BE2C (cell line): ENCODE results near the gene RBP4.

ENCODE experiments used
- DNase-seq: peaks from one replicate; pipeline ENCODE4 v3.0.0-alpha.2; 2020
- H3K27me3 ChIP-seq: fragments of 250-450 bp; sonication (Bioruptor Pico); 2 replicates; pipeline ENCODE4 v1.5.1; 2020; ENCODE audit warnings: mild to moderate bottlenecking
- H3K36me3 ChIP-seq: fragments of 250-450 bp; sonication (Bioruptor Pico); 2 replicates; pipeline ENCODE4 v1.5.1; 2020; ENCODE audit warnings: mild to moderate bottlenecking
- H3K4me1 ChIP-seq: fragments of 250-450 bp; sonication (Bioruptor Pico); 2 replicates; pipeline ENCODE4 v1.5.1; 2020
- H3K4me3 ChIP-seq: 2 replicates; pipeline ENCODE4 v1.5.1; 2011; ENCODE audit warnings: low read depth, low read length
- H3K9me3 ChIP-seq: fragments of 250-450 bp; sonication (Bioruptor Pico); 2 replicates; pipeline ENCODE4 v1.5.1; 2020
- TF ChIP-seq, protein P1 (sequence below): IDR thresholded peaks from 2 replicates; pipeline ENCODE4 v1.5.1; 2012; ENCODE audit warnings: mild to moderate bottlenecking, low read depth, low read length

The RBP4 gene

DNA sequence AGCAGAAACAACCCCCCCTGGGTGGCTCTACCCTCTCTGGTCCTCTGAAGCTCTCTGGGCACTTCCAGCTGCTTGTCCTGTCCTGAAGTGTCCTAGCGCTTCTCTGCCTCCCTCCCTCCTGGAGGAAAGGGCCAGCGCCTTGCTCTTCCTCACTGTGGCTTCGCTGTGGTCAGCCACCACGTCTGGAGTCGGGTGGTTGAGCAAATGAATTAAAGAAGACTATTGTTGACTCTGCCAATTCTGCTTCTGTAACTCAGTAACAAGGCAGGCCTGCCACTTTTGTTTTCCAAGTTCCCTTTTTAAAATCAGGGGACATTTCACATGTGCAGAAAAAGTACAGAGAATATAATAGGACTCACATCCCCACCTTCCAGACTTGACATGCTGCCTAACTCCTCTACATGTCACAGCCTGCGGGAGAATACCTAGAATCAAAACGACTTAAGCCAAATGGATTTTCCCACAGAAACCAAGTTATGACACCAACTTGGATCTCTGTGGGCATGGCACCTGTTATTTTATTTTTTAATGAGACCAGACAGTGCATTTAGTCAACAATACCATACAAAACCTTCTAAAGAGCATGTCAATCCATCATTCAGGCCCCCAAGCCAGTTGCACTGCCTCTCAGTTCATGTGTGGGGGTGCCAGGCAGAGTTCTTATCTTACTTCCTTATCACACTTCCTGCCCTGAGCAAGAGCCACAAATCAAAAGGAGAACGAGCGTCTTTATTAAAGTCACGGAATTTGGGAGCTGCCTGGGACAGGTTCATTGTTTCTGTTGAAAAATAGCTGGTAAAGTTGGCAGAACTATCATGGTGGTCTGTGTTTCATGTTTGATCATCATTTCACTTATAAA, 27.8 kb downstream of the RBP4 start:
- Histone ChIP-seq H3K9me3 (no peaks in the 10 kb centered on the region), H3K36me3 (no peaks in the 10 kb centered on the region), H3K4me3 (no peak overlapping the region), H3K27me3 (peaks cover 12% of the 10 kb centered on the region; the same call in 1 of the 2 replicates), H3K4me1 (no peaks in the 10 kb centered on the region)
- TF ChIP-seq, protein P1, sequence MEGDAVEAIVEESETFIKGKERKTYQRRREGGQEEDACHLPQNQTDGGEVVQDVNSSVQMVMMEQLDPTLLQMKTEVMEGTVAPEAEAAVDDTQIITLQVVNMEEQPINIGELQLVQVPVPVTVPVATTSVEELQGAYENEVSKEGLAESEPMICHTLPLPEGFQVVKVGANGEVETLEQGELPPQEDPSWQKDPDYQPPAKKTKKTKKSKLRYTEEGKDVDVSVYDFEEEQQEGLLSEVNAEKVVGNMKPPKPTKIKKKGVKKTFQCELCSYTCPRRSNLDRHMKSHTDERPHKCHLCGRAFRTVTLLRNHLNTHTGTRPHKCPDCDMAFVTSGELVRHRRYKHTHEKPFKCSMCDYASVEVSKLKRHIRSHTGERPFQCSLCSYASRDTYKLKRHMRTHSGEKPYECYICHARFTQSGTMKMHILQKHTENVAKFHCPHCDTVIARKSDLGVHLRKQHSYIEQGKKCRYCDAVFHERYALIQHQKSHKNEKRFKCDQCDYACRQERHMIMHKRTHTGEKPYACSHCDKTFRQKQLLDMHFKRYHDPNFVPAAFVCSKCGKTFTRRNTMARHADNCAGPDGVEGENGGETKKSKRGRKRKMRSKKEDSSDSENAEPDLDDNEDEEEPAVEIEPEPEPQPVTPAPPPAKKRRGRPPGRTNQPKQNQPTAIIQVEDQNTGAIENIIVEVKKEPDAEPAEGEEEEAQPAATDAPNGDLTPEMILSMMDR, result no peak
- DNase-seq, result no peak

GRCh38 chr10:93572606-93573005, 28.4 kb downstream of the RBP4 start:
- H3K27me3 ChIP-seq, result peaks cover 19% of the 10 kb centered on the region
- no peak overlapping the region for H3K4me3 ChIP-seq

DNA sequence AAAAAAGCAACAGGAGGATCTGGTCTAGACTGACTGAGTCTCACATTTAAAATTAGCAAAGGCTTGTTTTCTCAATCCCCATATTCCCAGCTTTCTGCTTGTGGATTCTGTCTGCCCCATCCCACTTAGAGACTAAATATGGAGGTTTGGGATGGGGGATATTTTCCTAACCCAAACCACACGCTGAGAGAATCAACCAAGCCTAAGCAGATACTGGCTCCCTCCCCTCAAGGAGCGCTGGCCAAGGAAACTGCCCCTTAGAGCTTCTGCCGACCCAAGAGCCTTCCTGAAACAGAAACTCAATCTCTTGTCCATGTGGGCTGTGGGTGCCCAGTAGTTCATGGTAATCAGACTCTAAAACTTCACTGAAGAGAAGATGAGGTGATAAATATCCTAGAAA, 30.7 kb downstream of the RBP4 start:
- DNase-seq, result no peak
- H3K36me3 ChIP-seq, result no peaks in the 10 kb centered on the region

More at GRCh38 chr10:93572606-93573005, 28.4 kb downstream of the RBP4 start:
- Histone ChIP-seq H3K9me3 (no peaks in the 10 kb centered on the region), H3K36me3 (no peaks in the 10 kb centered on the region), H3K4me1 (no peaks in the 10 kb centered on the region)
- TF ChIP-seq, protein P1, result no peak
- DNase-seq, result no peak

DNA sequence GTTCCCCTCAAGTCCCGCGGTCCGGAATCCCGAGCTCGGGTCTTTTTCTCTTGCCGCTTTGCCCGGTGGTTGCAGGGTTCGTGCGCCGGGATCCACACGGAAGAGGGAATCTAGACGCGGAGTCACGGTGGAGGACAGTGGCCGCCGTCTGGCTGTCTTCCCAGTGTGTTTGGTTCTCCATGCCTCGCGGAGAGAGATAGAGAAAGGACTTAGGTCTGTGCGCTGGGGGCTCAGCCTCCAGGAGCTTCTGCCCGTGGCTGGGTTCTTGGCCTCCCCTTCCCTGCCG, 33.0 kb downstream of the RBP4 start:
- no peak for DNase-seq
- Histone ChIP-seq H3K4me1 (no peaks in the 10 kb centered on the region), H3K4me3 (no peak overlapping the region), H3K9me3 (no peaks in the 10 kb centered on the region), H3K36me3 (no peaks in the 10 kb centered on the region), H3K27me3 (peaks cover 44% of the 10 kb centered on the region)
- TF ChIP-seq, protein P1, result no peak

More for the DNA sequence above, 30.7 kb downstream of the RBP4 start:
- TF ChIP-seq, protein P1, result no peak
- Histone ChIP-seq H3K9me3 (no peaks in the 10 kb centered on the region), H3K27me3 (peaks cover 41% of the 10 kb centered on the region), H3K4me3 (no peak overlapping the region), H3K4me1 (no peaks in the 10 kb centered on the region)

- H3K9me3 ChIP-seq, result no peaks in the 10 kb centered on the region
- no peak overlapping the region for H3K4me3 ChIP-seq
- no peaks in the 10 kb centered on the region for H3K36me3 ChIP-seq
- TF ChIP-seq, protein P1, result no peak
- peaks cover 41% of the 10 kb centered on the region for H3K27me3 ChIP-seq
- DNase-seq, result no peak
- no peaks in the 10 kb centered on the region for H3K4me1 ChIP-seq
These were observed 33.5 kb downstream of the RBP4 start for GRCh38 chr10:93567277-93568104.
